GM18499 (cell line): ENCODE results near the gene LY6G5B.

ENCODE experiments used
- ATAC-seq: cut with Tn5 transposase; IDR thresholded peaks from one replicate; pipeline ENCODE4 v1.9.1; 2021; ENCODE audit warnings: moderate number of reproducible peaks; ENCODE audit not compliant: insufficient read depth, unreplicated experiment

The LY6G5B gene

DNA sequence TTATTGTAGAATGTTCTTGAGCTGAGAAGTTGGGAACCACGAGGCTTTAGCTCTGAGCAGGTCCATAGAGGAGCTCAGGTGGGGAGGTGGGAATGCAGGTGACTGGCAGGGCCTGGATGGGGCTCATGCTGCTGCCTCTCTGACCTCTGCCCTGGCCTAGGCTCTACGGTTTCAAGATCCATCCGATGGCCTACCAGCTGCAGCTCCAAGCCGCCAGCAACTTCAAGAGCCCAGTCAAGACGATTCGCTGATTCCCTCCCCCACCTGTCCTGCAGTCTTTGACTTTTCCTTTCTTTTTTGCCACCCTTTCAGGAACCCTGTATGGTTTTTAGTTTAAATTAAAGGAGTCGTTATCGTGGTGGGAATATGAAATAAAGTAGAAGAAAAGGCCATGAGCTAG is at the start of gene LY6G5B:
Gene LY6G5B, plus strand, starts transcription at position 301 of the 400 bp plus-strand sequence. CDS start 975 bp downstream, outside the sequence.
- ATAC-seq: no peak

DNA sequence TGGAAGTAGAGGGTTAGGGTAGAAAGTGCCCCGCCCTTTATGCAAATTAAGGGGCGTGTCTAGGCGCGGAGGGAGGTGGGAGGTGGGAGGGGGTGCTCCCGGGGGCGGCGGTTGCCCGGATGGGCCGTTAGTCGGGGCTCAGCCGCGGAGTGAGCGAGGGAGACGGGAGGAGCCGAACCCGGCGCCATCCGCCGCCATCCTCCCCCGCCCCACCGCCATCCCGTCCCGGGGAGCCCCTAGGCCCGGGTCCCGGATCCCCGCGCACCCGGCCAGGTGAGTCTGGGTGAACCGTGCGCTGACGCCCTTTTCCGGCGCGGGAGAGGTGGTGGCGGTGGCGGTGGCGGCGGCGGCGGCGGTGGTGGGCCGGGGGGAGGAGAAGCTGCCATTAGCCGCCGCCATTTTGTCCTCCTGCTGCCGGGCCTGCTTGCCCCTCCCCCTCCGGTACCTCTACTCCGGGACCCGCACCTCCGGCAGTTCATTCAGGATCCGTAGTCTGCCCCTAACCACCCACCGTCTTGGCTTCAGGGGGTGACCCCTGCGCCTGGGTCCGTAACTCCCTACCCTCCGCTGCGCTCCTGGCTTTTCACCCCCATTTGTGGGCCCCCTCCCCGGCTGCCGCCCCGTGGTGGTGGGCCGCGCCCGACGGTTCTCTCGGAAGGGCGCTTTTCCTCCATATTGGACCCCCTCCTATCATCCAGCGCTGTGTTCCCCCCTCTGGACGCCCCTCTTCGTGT is 49.0 kb upstream of the LY6G5B start, which contains the start of gene PRRC2A:
Gene PRRC2A, plus strand, starts transcription at position 130 of the 734 bp plus-strand sequence. CDS start 2,075 bp downstream, outside the sequence.
- peak; percentile 9 for ATAC-seq

GRCh38 chr6:31621320-31621939 is 48.3 kb upstream of the LY6G5B start:
- no peak for ATAC-seq

DNA sequence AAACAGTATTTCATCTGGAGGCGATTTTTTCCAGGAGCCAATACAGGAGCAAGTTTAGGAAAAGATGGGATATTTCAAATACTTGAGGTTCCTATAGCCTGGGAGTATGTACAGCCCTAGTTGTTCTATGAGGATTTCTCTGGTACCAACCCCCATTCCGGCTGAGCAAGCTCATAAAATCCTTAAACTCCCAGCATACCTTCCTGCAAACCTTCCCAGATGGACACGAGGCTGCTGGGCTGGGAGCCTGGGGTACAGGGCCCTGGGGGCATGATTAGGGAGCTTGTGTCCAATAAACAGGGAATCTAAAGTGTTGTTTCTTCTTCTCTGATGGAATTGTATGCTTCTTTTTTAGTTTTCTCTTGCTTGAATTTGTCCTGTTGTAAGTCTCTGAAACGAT is 47.8 kb upstream of the LY6G5B start:
- ATAC-seq: no peak

GRCh38 chr6:31622684-31623091 is 47.1 kb upstream of the LY6G5B start:
- ATAC-seq: no peak

DNA sequence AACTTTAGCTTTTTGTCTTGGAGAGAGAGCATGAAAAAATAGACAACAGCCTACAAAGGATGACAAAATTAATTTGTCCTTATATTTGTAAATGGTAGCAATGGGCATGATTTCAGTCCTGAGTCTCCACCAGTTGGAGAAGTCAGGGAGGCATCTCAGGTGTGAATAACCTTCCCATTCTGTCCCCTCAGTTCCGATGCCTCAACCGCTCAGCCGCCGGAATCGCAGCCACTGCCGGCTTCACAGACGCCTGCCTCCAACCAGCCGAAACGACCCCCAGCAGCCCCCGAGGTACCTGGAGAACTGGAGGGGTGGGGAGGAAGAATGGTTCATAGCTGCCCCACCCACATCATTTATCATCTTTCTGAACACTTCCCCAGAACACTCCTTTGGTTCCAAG is 45.7 kb upstream of the LY6G5B start:
- no peak for ATAC-seq

DNA sequence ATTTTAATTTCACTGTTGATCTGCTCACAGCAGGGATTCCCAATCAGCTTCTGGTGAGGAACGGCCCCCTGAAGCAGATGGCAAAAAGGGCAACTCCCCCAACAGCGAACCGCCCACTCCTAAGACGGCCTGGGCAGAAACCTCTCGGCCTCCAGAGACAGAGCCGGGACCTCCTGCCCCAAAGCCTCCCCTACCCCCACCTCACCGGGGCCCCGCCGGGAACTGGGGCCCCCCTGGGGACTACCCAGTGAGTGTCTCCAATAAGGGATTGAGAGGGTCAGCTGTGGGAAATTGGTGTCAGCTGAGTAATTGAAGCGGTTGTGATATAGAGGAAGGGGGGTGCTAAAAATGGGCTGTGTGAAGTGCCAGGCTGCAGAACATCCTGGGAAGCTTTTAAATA is 42.8 kb upstream of the LY6G5B start:
- ATAC-seq: no peak

DNA sequence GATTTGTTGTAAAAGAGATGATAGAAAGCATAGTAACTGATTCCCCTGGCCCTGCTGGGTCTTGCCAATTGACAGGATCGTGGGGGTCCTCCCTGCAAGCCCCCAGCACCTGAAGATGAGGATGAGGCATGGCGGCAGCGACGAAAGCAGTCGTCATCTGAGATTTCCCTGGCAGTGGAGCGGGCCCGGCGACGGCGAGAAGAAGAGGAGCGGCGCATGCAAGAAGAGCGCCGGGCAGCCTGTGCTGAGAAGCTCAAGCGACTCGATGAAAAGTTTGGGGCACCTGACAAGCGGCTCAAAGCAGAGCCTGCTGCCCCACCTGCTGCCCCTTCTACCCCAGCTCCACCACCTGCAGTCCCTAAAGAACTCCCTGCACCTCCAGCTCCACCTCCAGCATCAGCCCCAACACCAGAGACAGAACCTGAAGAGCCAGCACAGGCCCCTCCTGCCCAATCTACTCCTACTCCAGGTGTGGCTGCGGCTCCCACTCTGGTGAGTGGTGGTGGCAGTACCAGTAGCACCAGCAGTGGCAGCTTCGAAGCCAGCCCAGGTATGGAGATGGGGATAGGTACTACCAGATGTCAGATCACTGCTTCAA is 42.0 kb upstream of the LY6G5B start:
- ATAC-seq: no peak

- ATAC-seq: no peak
These were observed 40.8 kb upstream of the LY6G5B start for GRCh38 chr6:31629014-31629413.

DNA sequence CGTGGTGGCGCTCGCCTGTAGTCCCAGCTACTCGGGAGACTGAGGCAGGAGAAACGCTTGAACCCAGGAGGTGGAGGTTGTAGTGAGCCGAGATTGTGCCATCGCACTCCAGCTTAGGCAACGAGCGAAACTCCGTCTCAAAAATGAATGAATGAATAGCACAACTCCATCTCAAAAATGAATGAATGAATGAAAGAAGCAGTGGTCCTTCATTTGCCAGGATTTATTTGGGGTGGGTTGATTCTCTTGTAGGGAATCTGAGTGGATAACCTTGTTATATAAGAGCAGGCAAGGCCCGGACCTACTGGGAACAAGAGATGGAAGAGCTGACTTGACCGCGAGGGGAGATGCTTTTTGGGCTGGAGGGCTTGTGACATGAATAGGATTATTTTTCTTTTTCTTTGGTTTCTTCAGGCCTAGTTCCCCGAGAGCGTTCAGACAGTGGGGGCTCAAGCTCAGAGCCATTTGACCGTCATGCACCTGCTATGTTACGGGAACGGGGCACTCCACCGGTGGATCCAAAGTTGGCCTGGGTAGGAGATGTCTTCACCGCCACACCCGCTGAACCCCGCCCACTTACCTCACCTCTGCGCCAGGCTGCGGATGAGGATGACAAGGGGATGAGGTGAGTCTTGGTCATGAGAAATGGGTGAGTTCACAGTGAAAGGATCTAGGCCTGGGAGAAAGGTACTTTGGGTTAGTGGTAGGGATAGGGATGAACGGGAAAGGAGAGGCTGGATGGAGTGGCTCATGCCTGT is 39.4 kb upstream of the LY6G5B start:
- no peak for ATAC-seq

- ATAC-seq: no peak
These were observed 38.6 kb upstream of the LY6G5B start for GRCh38 chr6:31631209-31631608.

GRCh38 chr6:31631681-31632278 is 38.0 kb upstream of the LY6G5B start:
- ATAC-seq: no peak

DNA sequence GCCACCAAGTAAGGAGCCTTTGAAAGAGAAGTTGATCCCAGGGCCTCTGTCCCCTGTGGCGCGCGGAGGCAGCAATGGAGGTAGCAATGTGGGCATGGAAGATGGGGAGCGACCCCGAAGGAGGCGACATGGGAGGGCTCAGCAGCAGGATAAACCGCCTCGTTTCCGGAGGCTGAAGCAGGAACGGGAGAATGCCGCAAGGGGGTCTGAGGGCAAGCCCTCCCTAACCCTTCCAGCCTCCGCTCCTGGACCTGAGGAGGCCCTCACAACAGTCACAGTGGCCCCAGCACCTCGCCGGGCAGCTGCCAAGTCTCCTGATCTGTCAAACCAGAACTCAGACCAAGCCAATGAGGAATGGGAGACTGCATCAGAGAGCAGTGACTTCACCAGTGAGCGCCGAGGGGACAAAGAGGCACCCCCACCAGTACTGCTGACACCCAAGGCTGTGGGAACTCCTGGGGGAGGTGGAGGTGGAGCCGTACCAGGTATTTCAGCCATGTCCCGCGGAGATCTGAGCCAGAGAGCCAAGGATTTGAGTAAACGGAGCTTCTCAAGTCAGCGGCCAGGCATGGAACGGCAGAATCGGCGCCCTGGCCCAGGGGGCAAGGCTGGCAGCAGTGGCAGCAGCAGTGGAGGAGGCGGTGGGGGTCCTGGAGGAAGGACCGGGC is 37.4 kb upstream of the LY6G5B start:
- ATAC-seq: no peak

GRCh38 chr6:31633447-31633846 is 36.3 kb upstream of the LY6G5B start:
- ATAC-seq: no peak

DNA sequence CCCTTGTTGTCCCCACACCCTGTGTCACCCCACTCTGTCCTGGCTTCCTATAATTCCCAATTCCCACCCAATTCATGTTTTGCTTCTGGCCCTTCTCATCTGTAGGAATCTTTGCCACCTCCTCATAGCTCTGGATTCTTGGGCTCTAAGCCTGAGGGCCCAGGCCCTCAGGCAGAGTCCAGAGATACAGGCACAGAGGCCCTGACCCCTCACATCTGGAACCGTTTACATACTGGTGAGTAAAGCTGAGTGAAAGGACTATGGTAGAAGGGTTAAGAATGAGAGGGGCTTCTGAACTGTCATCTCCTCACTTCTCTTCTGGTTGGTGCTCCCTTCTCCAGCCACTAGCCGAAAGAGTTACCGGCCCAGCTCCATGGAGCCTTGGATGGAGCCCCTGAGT is 35.6 kb upstream of the LY6G5B start:
- no peak for ATAC-seq

- no peak for ATAC-seq
These were observed 34.7 kb upstream of the LY6G5B start for GRCh38 chr6:31634969-31635575.

GRCh38 chr6:31636698-31637596 is 32.8 kb upstream of the LY6G5B start:
- no peak for ATAC-seq

GRCh38 chr6:31639043-31639442 is 30.7 kb upstream of the LY6G5B start:
- no peak for ATAC-seq
